Type B pancreatic cell (in vitro differentiated cells): Measurements from ENCODE around the gene SLPI. TPM values are rescaled to one million over a fixed set of nuclear protein-coding genes. Genes with fewer than 3 reads are reported as not detected.

Experiments used
- DNase-seq: peaks from one replicate; pipeline ENCODE4 v3.0.0; 2021; ENCODE audit warnings: mixed read lengths; ENCODE audit not compliant: unreplicated experiment; ENCODE audit errors: extremely low spot score
- H3K27ac Mint-ChIP-seq: 2 replicates; pipeline ENCODE4 v1.8.0; 2021; ENCODE audit warnings: mild to moderate bottlenecking, mixed read lengths
- H3K27me3 Mint-ChIP-seq: 2 replicates; pipeline ENCODE4 v1.8.0; 2021; ENCODE audit warnings: mixed read lengths
- H3K36me3 Mint-ChIP-seq: 2 replicates; pipeline ENCODE4 v1.8.0; 2021; ENCODE audit warnings: mixed read lengths
- H3K4me1 Mint-ChIP-seq: one replicate; pipeline ENCODE4 v1.8.0; 2021; ENCODE audit warnings: mixed read lengths; ENCODE audit not compliant: unreplicated experiment
- H3K4me3 Mint-ChIP-seq: 2 replicates; pipeline ENCODE4 v1.8.0; 2021; ENCODE audit warnings: mild to moderate bottlenecking, mixed read lengths
- H3K9me3 Mint-ChIP-seq: 2 replicates; pipeline ENCODE4 v1.8.0; 2021; ENCODE audit warnings: mixed read lengths
- CTCF ChIP-seq: fragments of 200-600 bp; sonication (generic); conservative IDR thresholded peaks from 2 replicates; pipeline ENCODE4 v1.5.0; 2021; ENCODE audit warnings: antibody characterized with exemption, mild to moderate bottlenecking
- total RNA-seq: library from RNA; stranded (reverse); gene quantifications from 2 replicates; pipeline ENCODE4 v1.2.1, GENCODE V29; 2021; ENCODE audit warnings: low replicate concordance

The SLPI gene
- total RNA-seq, 1 donor from 2014 or later, result 35.7 TPM

GRCh38 chr20:45283551-45284057, 29.2 kb upstream of the SLPI start:
- DNase-seq, result no peak
- no peaks in the 10 kb centered on the region for H3K36me3 Mint-ChIP-seq
- no peak overlapping the region for H3K27ac Mint-ChIP-seq
- peaks cover 15% of the 10 kb centered on the region for H3K27me3 Mint-ChIP-seq
- H3K4me1 Mint-ChIP-seq, result no peaks in the 10 kb centered on the region
- H3K9me3 Mint-ChIP-seq, result no peaks in the 10 kb centered on the region
- H3K4me3 Mint-ChIP-seq, result no peak overlapping the region
- no peak for TF ChIP-seq CTCF

- no peak for TF ChIP-seq CTCF
- no peak overlapping the region for H3K4me3 Mint-ChIP-seq
- no peaks in the 10 kb centered on the region for H3K36me3 Mint-ChIP-seq
- H3K4me1 Mint-ChIP-seq, result no peaks in the 10 kb centered on the region
- H3K9me3 Mint-ChIP-seq, result no peaks in the 10 kb centered on the region
- no peak for DNase-seq
- H3K27ac Mint-ChIP-seq, result no peak overlapping the region
- H3K27me3 Mint-ChIP-seq, result peaks cover 11% of the 10 kb centered on the region
Observed at GRCh38 chr20:45282700-45283550, 28.6 kb upstream of the SLPI start.

- H3K4me3 Mint-ChIP-seq, result no peak overlapping the region
- no peaks in the 10 kb centered on the region for H3K9me3 Mint-ChIP-seq
- H3K4me1 Mint-ChIP-seq, result no peaks in the 10 kb centered on the region
- H3K36me3 Mint-ChIP-seq, result no peaks in the 10 kb centered on the region
- H3K27ac Mint-ChIP-seq, result no peak overlapping the region
- H3K27me3 Mint-ChIP-seq, result peaks cover 11% of the 10 kb centered on the region
- DNase-seq, result no peak
- no peak for TF ChIP-seq CTCF
Observed at GRCh38 chr20:45279992-45280391, 25.6 kb upstream of the SLPI start.

- no peaks in the 10 kb centered on the region for H3K4me1 Mint-ChIP-seq
- H3K4me3 Mint-ChIP-seq, result no peak overlapping the region
- H3K27me3 Mint-ChIP-seq, result peaks cover 4% of the 10 kb centered on the region
- H3K9me3 Mint-ChIP-seq, result no peaks in the 10 kb centered on the region
- TF ChIP-seq CTCF, result no peak
- no peaks in the 10 kb centered on the region for H3K36me3 Mint-ChIP-seq
- no peak for DNase-seq
- H3K27ac Mint-ChIP-seq, result no peak overlapping the region
Observed at GRCh38 chr20:45275338-45275737, 21.0 kb upstream of the SLPI start.

- H3K4me3 Mint-ChIP-seq, result no peak overlapping the region
- no peaks in the 10 kb centered on the region for H3K4me1 Mint-ChIP-seq
- H3K27ac Mint-ChIP-seq, result no peak overlapping the region
- H3K9me3 Mint-ChIP-seq, result no peaks in the 10 kb centered on the region
- no peak for DNase-seq
- no peak for TF ChIP-seq CTCF
- H3K27me3 Mint-ChIP-seq, result peaks cover 4% of the 10 kb centered on the region
- no peaks in the 10 kb centered on the region for H3K36me3 Mint-ChIP-seq
Observed at GRCh38 chr20:45269754-45270270, 15.4 kb upstream of the SLPI start.
